ENCODE data around the gene ANXA6.

The ANXA6 gene

GRCh38 chr5:151060742-151061141 is 96.8 kb downstream of the ANXA6 start:
- DNase-seq, result no peak

- DNase-seq, result no peak
These were observed 98.6 kb downstream of the ANXA6 start for GRCh38 chr5:151058891-151059489.

- no peak for DNase-seq
These were observed 99.3 kb downstream of the ANXA6 start for GRCh38 chr5:151058301-151058700.

GRCh38 chr5:151056379-151057325 is 100.9 kb downstream of the ANXA6 start:
- DNase-seq, result no peak

- no peak for DNase-seq
These were observed 102.2 kb downstream of the ANXA6 start for GRCh38 chr5:151055336-151055735.

- no peak for DNase-seq
These were observed 102.9 kb downstream of the ANXA6 start for GRCh38 chr5:151054709-151055108.

GRCh38 chr5:151053796-151054462 is 103.7 kb downstream of the ANXA6 start:
- DNase-seq, result no peak

GRCh38 chr5:151052836-151053235 is 104.7 kb downstream of the ANXA6 start:
- DNase-seq, result no peak

GRCh38 chr5:151051931-151052608 is 105.5 kb downstream of the ANXA6 start:
- DNase-seq, result no peak

- peak; percentile 91 for DNase-seq
These were observed 106.3 kb downstream of the ANXA6 start for GRCh38 chr5:151051066-151051930.

All from islet precursor cell (in vitro differentiated cells).